K562 (cell line): ENCODE data around the gene DDX54. TPM values are rescaled to one million over a fixed set of nuclear protein-coding genes. Genes with fewer than 3 reads are reported as not detected.
A peak's percentile ranks its signal among the peaks of the same experiment; 100 is the strongest.

ENCODE experiments used
- ATAC-seq: fragments of 200-7000 bp; cut with Tn5 transposase; 3 replicates; pipeline ENCODE4 v1.9.1; 2020; ENCODE audit warnings: moderate library complexity
- BruUV-seq: library from RNA; stranded (reverse); fragments of 400-500 nt; replicated peaks from 2 replicates; lab custom pipeline; 2021; lab: Mats Ljungman, UMichigan
- CTCF ChIA-PET: fragments of 300-600 bp; formaldehyde crosslinking; extraction: SDS; loops from one replicate; lab custom pipeline; 2021; ENCODE audit warnings: low intra/inter-chr PET ratio; lab: Yijun Ruan, JAX
- POLR2A ChIA-PET: fragments of 300-600, 350-650 bp; sonication (Branson Sonifier 250); formaldehyde crosslinking; extraction: SDS; loops from one replicate; lab custom pipeline; 2021; ENCODE audit warnings: antibody characterized with exemption, inconsistent platforms; lab: Yijun Ruan, JAX
- DNase-seq, 4 experiments: peaks; one replicate each; pipeline versions ENCODE4 v3.0.0 to v3.0.0-alpha.2; 2011 to 2018; ENCODE audit warnings: low spot score in 3 of 4, mixed read lengths in 3 of 4; ENCODE audit errors: extremely low read depth in 1 of 4
- FAIRE-seq: peaks from 2 replicates; lab custom pipeline; 2011; peaks lifted over from hg19 to GRCh38; lab: Jason Lieb, UNC
- H2AFZ ChIP-seq: 2 replicates; pipeline ENCODE4 v1.6.0; 2011; ENCODE audit warnings: low read depth, low read length, control low read depth, inconsistent platforms
- H3K27ac ChIP-seq: fragments of 200-600 bp; 3 replicates; pipeline ENCODE4 v1.8.0; 2011; ENCODE audit warnings: low read depth, mild to moderate bottlenecking, control low read depth, inconsistent platforms, low read length, moderate library complexity, mixed read lengths; ENCODE audit errors: extremely low read depth
- H3K27me3 ChIP-seq, 2 experiments: fragments of 300-600 bp in 1 of 2; 2 replicates in 1 of 2; 3 replicates in 1 of 2; pipeline versions ENCODE4 v1.6.0 to v1.8.0; 2011; ENCODE audit warnings: inconsistent platforms in 2 of 2, low read length in 2 of 2, mild to moderate bottlenecking in 1 of 2, mixed read lengths in 1 of 2, moderate library complexity in 1 of 2; ENCODE audit not compliant: control insufficient read depth in 2 of 2, insufficient read depth in 2 of 2
- H3K36me3 ChIP-seq: fragments of 300-600 bp; 3 replicates; pipeline ENCODE4 v1.8.0; 2011; ENCODE audit warnings: mild to moderate bottlenecking, low read length, inconsistent platforms; ENCODE audit not compliant: control insufficient read depth, insufficient read depth
- H3K4me1 ChIP-seq, 2 experiments: fragments of 200-600 bp in 1 of 2; replicated peaks in 1 of 2; 2 replicates in 1 of 2; 3 replicates in 1 of 2; pipeline versions ENCODE4 v1.5.1 to v1.8.0; 2011; ENCODE audit warnings: inconsistent platforms in 2 of 2, low read length in 2 of 2, mild to moderate bottlenecking in 1 of 2, mixed read lengths in 1 of 2, moderate library complexity in 1 of 2; ENCODE audit not compliant: control insufficient read depth in 2 of 2, insufficient read depth in 2 of 2
- H3K4me2 ChIP-seq: 2 replicates; pipeline ENCODE4 v1.6.1; 2011; ENCODE audit warnings: low read length, control low read depth, inconsistent platforms, mixed read lengths; ENCODE audit not compliant: insufficient read depth
- H3K4me3 ChIP-seq: fragments of 200-600 bp; sonication (generic), shearing (Covaris generic); 2 replicates; pipeline ENCODE4 v1.5.1; 2016; ENCODE audit warnings: control low read depth, inconsistent platforms
- H3K79me2 ChIP-seq: fragments of 200-600 bp; 3 replicates; pipeline ENCODE4 v1.8.0; 2011; ENCODE audit warnings: low read length, inconsistent platforms; ENCODE audit not compliant: control insufficient read depth, insufficient read depth
- H3K9ac ChIP-seq, 2 experiments: 2 replicates each; pipeline versions ENCODE4 v1.6.0 to v1.6.1; 2011; ENCODE audit warnings: low read depth in 2 of 2, low read length in 2 of 2, control low read depth in 1 of 2, inconsistent platforms in 1 of 2, mild to moderate bottlenecking in 1 of 2, mixed read lengths in 1 of 2; ENCODE audit not compliant: insufficient read depth in 1 of 2
- H3K9me1 ChIP-seq: one replicate; pipeline ENCODE4 v1.6.0; 2011; ENCODE audit warnings: inconsistent platforms, mild to moderate bottlenecking, low read length, moderate library complexity; ENCODE audit not compliant: control insufficient read depth, insufficient read depth
- H3K9me3 ChIP-seq: replicated peaks from 2 replicates; pipeline ENCODE4 v1.5.1; 2011; ENCODE audit warnings: low read depth, low read length, inconsistent platforms; ENCODE audit not compliant: control insufficient read depth, insufficient read depth
- H4K20me1 ChIP-seq: replicated peaks from 2 replicates; pipeline ENCODE4 v1.6.1; 2011; ENCODE audit warnings: low read length, inconsistent platforms, mixed read lengths; ENCODE audit not compliant: control insufficient read depth, insufficient read depth
- ADNP ChIP-seq: fragments of 200-800 bp; sonication (Bioruptor generic); IDR thresholded peaks from 2 replicates; pipeline ENCODE4 v1.6.1; 2016; ENCODE audit warnings: missing genetic modification characterization, missing compliant biosample characterization
- BCOR ChIP-seq: fragments of 450-650 bp; IDR thresholded peaks from 2 replicates; pipeline ENCODE4 v1.6.1; 2016
- GMEB1 ChIP-seq: fragments of 250-450 bp; sonication (Bioruptor Pico); IDR thresholded peaks from 2 replicates; pipeline ENCODE4 v1.4.0; 2020; ENCODE audit warnings: mild to moderate bottlenecking
- HDGF ChIP-seq: fragments of 450-650 bp; IDR thresholded peaks from 2 replicates; pipeline ENCODE4 v1.6.1; 2016
- KLF13 ChIP-seq: fragments of 450-650 bp; IDR thresholded peaks from 2 replicates; pipeline ENCODE4 v1.6.1; 2016; ENCODE audit warnings: missing genetic modification characterization, low read depth, mild to moderate bottlenecking, missing compliant biosample characterization, moderate library complexity, borderline replicate concordance
- PHB2 ChIP-seq: fragments of 450-650 bp; IDR thresholded peaks from 2 replicates; pipeline ENCODE4 v1.6.1; 2017; ENCODE audit warnings: low read depth
- SMARCA5 ChIP-seq: fragments of 450-650 bp; IDR thresholded peaks from 2 replicates; pipeline ENCODE4 v1.6.1; 2016
- SRSF3 ChIP-seq: fragments of 200-400 bp; formaldehyde crosslinking; IDR thresholded peaks from 2 replicates; pipeline ENCODE4 v1.6.1; 2016; ENCODE audit warnings: mild to moderate bottlenecking, low read length, moderate library complexity; ENCODE audit not compliant: insufficient read depth
- XRCC4 ChIP-seq: IDR thresholded peaks from one replicate; pipeline ENCODE4 v1.6.1; 2011; ENCODE audit not compliant: insufficient read depth, insufficient read length; ENCODE audit errors: extremely low read depth
- ZFP36 ChIP-seq: fragments of 150-350 bp; IDR thresholded peaks from 2 replicates; pipeline ENCODE4 v1.6.1; 2018; ENCODE audit warnings: low read length, low read depth; ENCODE audit not compliant: partially characterized antibody
- WGBS: fragments of 100-300 bp; shearing (Covaris generic); methylation state at CpG from one replicate; pipeline ENCODE4 v1.1.6; 2016; ENCODE audit warnings: low coverage, mixed read lengths; ENCODE audit not compliant: insufficient coverage; ENCODE audit errors: missing lambda C conversion rate; 5-methylcytosine and 5-hydroxymethylcytosine counted together
- in situ Hi-C: fragments of 300-500 bp; cut with MboI; formaldehyde crosslinking; loops from 4 replicates; pipeline ENCODE4 v1.15.0; 2018; ENCODE audit warnings: inconsistent platforms, mixed read lengths
- intact Hi-C: fragments of 100-400 bp; cut with micrococcal nuclease; formaldehyde crosslinking; loops from 2 replicates; pipeline ENCODE4 v1.14.2; 2022
- polyA plus RNA-seq, 8 experiments: library from polyadenylated mRNA; depleted of rRNA in 4 of 8; stranded (reverse) in 5 of 8; unstranded in 3 of 8; fragments of >200 nt; fragmentation: Nextera tagmentation in 2 of 8; fragmentation: Illumina TruSeq in 1 of 8; extraction: Ambion mirVana in 2 of 8; extraction: Trizol in 1 of 8; gene quantifications; 2 replicates each; pipeline versions ENCODE4 v1.2.1 to v1.2.3, GENCODE V29; 2011 to 2014; ENCODE audit warnings: inconsistent platforms in 1 of 8, missing spikeins in 1 of 8
- total RNA-seq, 7 experiments: library from RNA; depleted of rRNA in 6 of 7; stranded (reverse); fragments of >200 nt in 6 of 7; fragmentation: Illumina TruSeq in 2 of 7; extraction: Trizol in 2 of 7; gene quantifications; 2 replicates each; pipeline versions ENCODE4 v1.2.1 to v1.2.3, GENCODE V29; 2011 to 2021; ENCODE audit warnings: low replicate concordance in 1 of 7
- TF ChIP-seq, protein P1 (sequence below): sonication (generic); formaldehyde crosslinking; IDR thresholded peaks from 2 replicates; pipeline ENCODE4 v1.8.0; 2022; ENCODE audit warnings: mild to moderate bottlenecking, missing genetic modification reagents
- TF ChIP-seq, protein P2 (sequence below): fragments of 450-650 bp; formaldehyde crosslinking; conservative IDR thresholded peaks from 2 replicates; pipeline ENCODE4 v1.4.0; 2022; ENCODE audit warnings: mild to moderate bottlenecking, missing genetic modification characterization

Gene DDX54
- total and polyA plus RNA-seq, 9 of the 15 experiments (the other 6 are each of a cell fraction or from before 2014, with no cell fraction given) = 1.4 to 135 (median 51.4) TPM

GRCh38 chr12:113228394-113229028 lies 43.2 kb upstream of the DDX54 start (continued):
- no peak for TF ChIP-seq GMEB1 (CRISPR knock-in tag)
- TF ChIP-seq KLF13 (tag) = no peak
- peak; percentile 75; the same call in 1 of the 2 replicates for TF ChIP-seq SMARCA5
- TF ChIP-seq SRSF3 = no peak
- TF ChIP-seq HDGF = 0 out of 2 replicates have a peak, but pooled peaks have one; percentile 53
- TF ChIP-seq, all 486 proteins: peak for 12

DNA sequence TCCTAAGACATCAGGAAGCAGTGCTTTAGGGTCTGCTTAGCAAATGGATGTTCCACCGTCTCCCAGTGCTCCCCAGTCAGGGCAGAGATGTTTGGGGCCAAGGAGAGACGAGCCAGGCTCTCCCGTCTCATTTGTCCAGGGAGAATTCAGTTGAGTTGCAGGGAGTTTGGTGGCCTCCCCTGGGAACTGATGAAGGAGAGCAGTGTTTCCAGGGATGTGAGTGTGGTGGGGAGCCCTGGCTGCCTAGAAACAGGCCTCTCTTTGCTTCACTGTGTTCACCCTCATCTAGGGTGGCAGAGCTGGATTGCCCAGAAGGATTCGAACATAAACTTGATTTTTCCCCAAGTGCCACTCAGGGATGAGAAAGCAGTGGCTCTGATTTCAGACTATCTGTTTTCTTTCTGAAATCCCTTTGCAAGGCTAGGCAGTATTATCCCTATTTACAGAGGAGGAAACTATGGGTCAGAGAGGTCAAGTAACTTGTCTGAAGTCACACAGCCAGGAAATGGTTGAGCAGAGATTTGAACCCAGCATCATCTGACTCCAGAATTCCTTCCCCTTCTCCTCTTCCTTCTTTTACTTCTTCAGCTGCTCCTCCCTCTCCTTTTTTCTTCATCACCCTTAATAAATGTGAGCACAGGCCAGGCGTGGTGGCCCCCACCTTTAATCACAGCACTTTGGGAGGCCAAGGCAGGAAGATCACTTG lies 42.6 kb upstream of the DDX54 start:
- CTCF ChIA-PET = no interaction called here
- in situ Hi-C loops = no loop called here
- TF ChIP-seq XRCC4 (no peak), BCOR (peak; percentile 78), ADNP (tag) (peak; percentile 79; the same call in 1 of the 2 replicates), PHB2 (no peak), ZFP36 (peak; percentile 76)
- TF ChIP-seq, protein P1, sequence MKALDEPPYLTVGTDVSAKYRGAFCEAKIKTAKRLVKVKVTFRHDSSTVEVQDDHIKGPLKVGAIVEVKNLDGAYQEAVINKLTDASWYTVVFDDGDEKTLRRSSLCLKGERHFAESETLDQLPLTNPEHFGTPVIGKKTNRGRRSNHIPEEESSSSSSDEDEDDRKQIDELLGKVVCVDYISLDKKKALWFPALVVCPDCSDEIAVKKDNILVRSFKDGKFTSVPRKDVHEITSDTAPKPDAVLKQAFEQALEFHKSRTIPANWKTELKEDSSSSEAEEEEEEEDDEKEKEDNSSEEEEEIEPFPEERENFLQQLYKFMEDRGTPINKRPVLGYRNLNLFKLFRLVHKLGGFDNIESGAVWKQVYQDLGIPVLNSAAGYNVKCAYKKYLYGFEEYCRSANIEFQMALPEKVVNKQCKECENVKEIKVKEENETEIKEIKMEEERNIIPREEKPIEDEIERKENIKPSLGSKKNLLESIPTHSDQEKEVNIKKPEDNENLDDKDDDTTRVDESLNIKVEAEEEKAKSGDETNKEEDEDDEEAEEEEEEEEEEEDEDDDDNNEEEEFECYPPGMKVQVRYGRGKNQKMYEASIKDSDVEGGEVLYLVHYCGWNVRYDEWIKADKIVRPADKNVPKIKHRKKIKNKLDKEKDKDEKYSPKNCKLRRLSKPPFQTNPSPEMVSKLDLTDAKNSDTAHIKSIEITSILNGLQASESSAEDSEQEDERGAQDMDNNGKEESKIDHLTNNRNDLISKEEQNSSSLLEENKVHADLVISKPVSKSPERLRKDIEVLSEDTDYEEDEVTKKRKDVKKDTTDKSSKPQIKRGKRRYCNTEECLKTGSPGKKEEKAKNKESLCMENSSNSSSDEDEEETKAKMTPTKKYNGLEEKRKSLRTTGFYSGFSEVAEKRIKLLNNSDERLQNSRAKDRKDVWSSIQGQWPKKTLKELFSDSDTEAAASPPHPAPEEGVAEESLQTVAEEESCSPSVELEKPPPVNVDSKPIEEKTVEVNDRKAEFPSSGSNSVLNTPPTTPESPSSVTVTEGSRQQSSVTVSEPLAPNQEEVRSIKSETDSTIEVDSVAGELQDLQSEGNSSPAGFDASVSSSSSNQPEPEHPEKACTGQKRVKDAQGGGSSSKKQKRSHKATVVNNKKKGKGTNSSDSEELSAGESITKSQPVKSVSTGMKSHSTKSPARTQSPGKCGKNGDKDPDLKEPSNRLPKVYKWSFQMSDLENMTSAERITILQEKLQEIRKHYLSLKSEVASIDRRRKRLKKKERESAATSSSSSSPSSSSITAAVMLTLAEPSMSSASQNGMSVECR (CRISPR knock-in tag) = no peak
- TF ChIP-seq, protein P2, sequence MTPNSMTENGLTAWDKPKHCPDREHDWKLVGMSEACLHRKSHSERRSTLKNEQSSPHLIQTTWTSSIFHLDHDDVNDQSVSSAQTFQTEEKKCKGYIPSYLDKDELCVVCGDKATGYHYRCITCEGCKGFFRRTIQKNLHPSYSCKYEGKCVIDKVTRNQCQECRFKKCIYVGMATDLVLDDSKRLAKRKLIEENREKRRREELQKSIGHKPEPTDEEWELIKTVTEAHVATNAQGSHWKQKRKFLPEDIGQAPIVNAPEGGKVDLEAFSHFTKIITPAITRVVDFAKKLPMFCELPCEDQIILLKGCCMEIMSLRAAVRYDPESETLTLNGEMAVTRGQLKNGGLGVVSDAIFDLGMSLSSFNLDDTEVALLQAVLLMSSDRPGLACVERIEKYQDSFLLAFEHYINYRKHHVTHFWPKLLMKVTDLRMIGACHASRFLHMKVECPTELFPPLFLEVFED (CRISPR knock-in tag) = no peak

More for the DNA sequence above, 42.6 kb upstream of the DDX54 start:
- DNase-seq (no peak), ATAC-seq (no peak), FAIRE-seq (no peak)
- Histone ChIP-seq H3K9me3 (peaks cover 9% of the 10 kb centered on the region), H3K27ac (no peak overlapping the region), H3K36me3 (peaks cover 49% of the 10 kb centered on the region; the same call in 2 of the 3 replicates), H2AFZ (no peak overlapping the region), H3K9ac (peak overlapping the region in 1 of 2 experiments; percentile 22; a peak in 1 of 4 replicates), H3K9me1 (peaks cover 5% of the 10 kb centered on the region), H3K79me2 (0 out of 3 replicates have a peak, but pooled peaks cover 4% of the 10 kb centered on the region), H3K4me2 (no peak overlapping the region), H3K4me3 (no peak overlapping the region), H3K27me3 (no peaks in the 10 kb centered on the region; a peak in 1 of 5 replicates), H4K20me1 (no peaks in the 10 kb centered on the region), H3K4me1 (peaks cover 44 to 46% of the 10 kb centered on the region in 2 experiments)
- intact Hi-C loops = no loop called here
- POLR2A ChIA-PET = interaction anchor here (0.5 kb wide), 2 partner anchors 39 to 208 kb away, joined by 3 read pairs; no protein-coding TSS in a partner anchor
- BruUV-seq = no TSS peak
- WGBS = 94% methylated on average over 5 of the region's 5 CpGs
